Measurements from ENCODE around the gene OPN1LW.

Gene OPN1LW

GRCh38 chrX:154121961-154122360 is 22.1 kb upstream of the OPN1LW start:
- Histone ChIP-seq H3K4me3 (no peak overlapping the region), H3K27ac (no peak overlapping the region)
- TF ChIP-seq, protein P1, sequence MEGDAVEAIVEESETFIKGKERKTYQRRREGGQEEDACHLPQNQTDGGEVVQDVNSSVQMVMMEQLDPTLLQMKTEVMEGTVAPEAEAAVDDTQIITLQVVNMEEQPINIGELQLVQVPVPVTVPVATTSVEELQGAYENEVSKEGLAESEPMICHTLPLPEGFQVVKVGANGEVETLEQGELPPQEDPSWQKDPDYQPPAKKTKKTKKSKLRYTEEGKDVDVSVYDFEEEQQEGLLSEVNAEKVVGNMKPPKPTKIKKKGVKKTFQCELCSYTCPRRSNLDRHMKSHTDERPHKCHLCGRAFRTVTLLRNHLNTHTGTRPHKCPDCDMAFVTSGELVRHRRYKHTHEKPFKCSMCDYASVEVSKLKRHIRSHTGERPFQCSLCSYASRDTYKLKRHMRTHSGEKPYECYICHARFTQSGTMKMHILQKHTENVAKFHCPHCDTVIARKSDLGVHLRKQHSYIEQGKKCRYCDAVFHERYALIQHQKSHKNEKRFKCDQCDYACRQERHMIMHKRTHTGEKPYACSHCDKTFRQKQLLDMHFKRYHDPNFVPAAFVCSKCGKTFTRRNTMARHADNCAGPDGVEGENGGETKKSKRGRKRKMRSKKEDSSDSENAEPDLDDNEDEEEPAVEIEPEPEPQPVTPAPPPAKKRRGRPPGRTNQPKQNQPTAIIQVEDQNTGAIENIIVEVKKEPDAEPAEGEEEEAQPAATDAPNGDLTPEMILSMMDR (IDR thresholded peaks at IDR 0.05) = no peak
- DNase-seq (ENCODE audit: low spot score) = no peak

GRCh38 chrX:154123241-154124219 is 20.5 kb upstream of the OPN1LW start:
- TF ChIP-seq, protein P1 (IDR thresholded peaks at IDR 0.05) = no peak
- Histone ChIP-seq H3K27ac (no peak overlapping the region), H3K4me3 (no peak overlapping the region)
- DNase-seq (ENCODE audit: low spot score) = no peak

- no peak overlapping the region for H3K27ac ChIP-seq
- TF ChIP-seq, protein P1 (IDR thresholded peaks at IDR 0.05) = no peak
- H3K4me3 ChIP-seq = no peak overlapping the region
- no peak for DNase-seq (ENCODE audit: low spot score)
These were observed 18.5 kb upstream of the OPN1LW start for GRCh38 chrX:154125391-154126040.

GRCh38 chrX:154126101-154126500 is 17.9 kb upstream of the OPN1LW start:
- no peak for DNase-seq (ENCODE audit: low spot score)
- Histone ChIP-seq H3K4me3 (no peak overlapping the region), H3K27ac (no peak overlapping the region)
- TF ChIP-seq, protein P1 (IDR thresholded peaks at IDR 0.05) = no peak

- Histone ChIP-seq H3K27ac (no peak overlapping the region), H3K4me3 (no peak overlapping the region)
- TF ChIP-seq, protein P1 (IDR thresholded peaks at IDR 0.05) = no peak
- DNase-seq (ENCODE audit: low spot score) = no peak
These were observed 12.1 kb upstream of the OPN1LW start for GRCh38 chrX:154131955-154132354.

DNA sequence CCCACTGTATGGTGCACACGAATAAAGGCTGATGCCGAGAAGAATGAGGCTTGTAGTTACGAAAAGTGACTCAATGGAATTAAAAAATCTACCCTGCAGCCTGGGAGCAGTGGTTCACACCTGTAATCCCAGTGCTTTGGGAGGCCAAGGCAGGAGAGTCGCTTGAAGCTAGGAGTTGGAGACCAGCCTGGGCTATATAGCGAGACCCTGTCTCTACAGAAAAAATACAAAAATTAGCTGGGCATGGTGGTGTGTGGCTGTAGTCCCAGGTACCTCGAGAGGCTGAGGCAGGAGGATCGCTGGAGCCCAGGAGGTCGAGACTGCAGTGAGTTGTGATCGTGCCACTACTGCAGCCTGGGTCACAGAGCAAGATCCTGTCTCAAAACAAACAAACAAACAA is 11.7 kb upstream of the OPN1LW start:
- no peak for DNase-seq (ENCODE audit: low spot score)
- no peak overlapping the region for H3K4me3 ChIP-seq
- TF ChIP-seq, protein P1 (IDR thresholded peaks at IDR 0.05) = no peak
- no peak overlapping the region for H3K27ac ChIP-seq

Measured in coronary artery (tissue), 2 donors.